Ammon's horn (tissue), 1 donor: Measurements from ENCODE around the gene ANAPC10.
"Not testable (repeated sequence)": the region's sequence is repeated elsewhere in the genome, so short reads cannot be mapped to it uniquely, and the experiment has no call there.

Experiments
- DNase-seq: peaks from one replicate; pipeline ENCODE4 v3.0.0-alpha.2; 2016; ENCODE audit warnings: low spot score

The ANAPC10 gene

GRCh38 chr4:145071560-145071959 lies 26.4 kb downstream of the ANAPC10 start:
- DNase-seq: no peak

- no peak for DNase-seq
Measured at GRCh38 chr4:145069361-145069760, 28.6 kb downstream of the ANAPC10 start.

GRCh38 chr4:145066063-145066501 lies 31.9 kb downstream of the ANAPC10 start:
- DNase-seq: no peak

GRCh38 chr4:145061318-145061920 lies 36.6 kb downstream of the ANAPC10 start:
- peak; percentile 58 for DNase-seq

- no peak for DNase-seq
Measured at GRCh38 chr4:145058256-145058655, 39.7 kb downstream of the ANAPC10 start.

GRCh38 chr4:145056325-145057130 lies 41.5 kb downstream of the ANAPC10 start:
- no peak for DNase-seq

- no peak for DNase-seq
Measured at GRCh38 chr4:145055533-145056257, 42.3 kb downstream of the ANAPC10 start.

- DNase-seq: no peak
Measured at GRCh38 chr4:145049241-145049640, 48.8 kb downstream of the ANAPC10 start.

GRCh38 chr4:145048817-145049216 lies 49.2 kb downstream of the ANAPC10 start:
- DNase-seq: no peak

- DNase-seq: peak; percentile 20
Measured at GRCh38 chr4:145047151-145047550, 50.8 kb downstream of the ANAPC10 start.

- no peak for DNase-seq
Measured at GRCh38 chr4:145045180-145045579, 52.8 kb downstream of the ANAPC10 start.

GRCh38 chr4:145044341-145044740 lies 53.7 kb downstream of the ANAPC10 start:
- DNase-seq: no peak

GRCh38 chr4:145043306-145043705 lies 54.7 kb downstream of the ANAPC10 start:
- no peak for DNase-seq

- DNase-seq: no peak
Measured at GRCh38 chr4:145042601-145043285, 55.3 kb downstream of the ANAPC10 start.

GRCh38 chr4:145041378-145041777 lies 56.6 kb downstream of the ANAPC10 start:
- DNase-seq: peak; percentile 67

GRCh38 chr4:145035494-145036136 lies 62.4 kb downstream of the ANAPC10 start:
- no peak for DNase-seq

GRCh38 chr4:145034727-145035211 lies 63.2 kb downstream of the ANAPC10 start:
- no peak for DNase-seq

GRCh38 chr4:145019346-145019745 lies 78.7 kb downstream of the ANAPC10 start:
- DNase-seq: no peak

- DNase-seq: no peak
Measured at GRCh38 chr4:145014365-145014764, 83.6 kb downstream of the ANAPC10 start.

GRCh38 chr4:145012841-145013240 lies 85.2 kb downstream of the ANAPC10 start:
- no peak for DNase-seq

- no peak for DNase-seq
Measured at GRCh38 chr4:145011636-145012035, 86.4 kb downstream of the ANAPC10 start.

GRCh38 chr4:145010315-145010714 lies 87.7 kb downstream of the ANAPC10 start:
- not testable (repeated sequence) for DNase-seq
